ENCODE data around the gene SELENOT.
A peak's percentile ranks its signal among the peaks of the same experiment; 100 is the strongest.

SELENOT gene

GRCh38 chr3:150631515-150632221, 28.5 kb downstream of the SELENOT start:
- DNase-seq (ENCODE audit: low read depth): no peak
- no peak overlapping the region for H3K4me3 ChIP-seq (ENCODE audit: low read depth, low read length)
- TF ChIP-seq CTCF (IDR thresholded peaks at IDR 0.05; ENCODE audit: low read depth, low read length, missing control alignments): no peak

- no peak overlapping the region for H3K4me3 ChIP-seq (ENCODE audit: low read depth, low read length)
- no peak for TF ChIP-seq CTCF (IDR thresholded peaks at IDR 0.05; ENCODE audit: low read depth, low read length, missing control alignments)
- DNase-seq (ENCODE audit: low read depth): no peak
Observed at GRCh38 chr3:150635076-150635475, 32.0 kb downstream of the SELENOT start.

- DNase-seq (ENCODE audit: low read depth): peak; percentile 30
- no peak for TF ChIP-seq CTCF (IDR thresholded peaks at IDR 0.05; ENCODE audit: low read depth, low read length, missing control alignments)
- H3K4me3 ChIP-seq (ENCODE audit: low read depth, low read length): no peak overlapping the region
Observed at GRCh38 chr3:150635526-150635925, 32.4 kb downstream of the SELENOT start.

- no peak overlapping the region for H3K4me3 ChIP-seq (ENCODE audit: low read depth, low read length)
- no peak for DNase-seq (ENCODE audit: low read depth)
- no peak for TF ChIP-seq CTCF (IDR thresholded peaks at IDR 0.05; ENCODE audit: low read depth, low read length, missing control alignments)
Observed at GRCh38 chr3:150636258-150636657, 33.1 kb downstream of the SELENOT start.

GRCh38 chr3:150639262-150639661, 36.1 kb downstream of the SELENOT start:
- DNase-seq (ENCODE audit: low read depth): no peak
- no peak for TF ChIP-seq CTCF (IDR thresholded peaks at IDR 0.05; ENCODE audit: low read depth, low read length, missing control alignments)
- H3K4me3 ChIP-seq (ENCODE audit: low read depth, low read length): no peak overlapping the region

- H3K4me3 ChIP-seq (ENCODE audit: low read depth, low read length): no peak overlapping the region
- TF ChIP-seq CTCF (IDR thresholded peaks at IDR 0.05; ENCODE audit: low read depth, low read length, missing control alignments): no peak
- DNase-seq (ENCODE audit: low read depth): no peak
Observed at GRCh38 chr3:150640256-150640655, 37.1 kb downstream of the SELENOT start.

- peak; percentile 42 for DNase-seq (ENCODE audit: low read depth)
- TF ChIP-seq CTCF (IDR thresholded peaks at IDR 0.05; ENCODE audit: low read depth, low read length, missing control alignments): no peak
- H3K4me3 ChIP-seq (ENCODE audit: low read depth, low read length): no peak overlapping the region
Observed at GRCh38 chr3:150653110-150653561, 50.0 kb downstream of the SELENOT start.
